Measurements from ENCODE around the gene ELP4.
"Not testable (repeated sequence)": the region's sequence is repeated elsewhere in the genome, so short reads cannot be mapped to it uniquely, and the experiment has no call there.

ELP4 gene

GRCh38 chr11:31699066-31699465 lies 189.5 kb downstream of the ELP4 start:
- DNase-seq (ENCODE audit: low read depth in 2 of 2) = no peak

- DNase-seq (ENCODE audit: low read depth in 2 of 2) = no peak
These were observed 193.4 kb downstream of the ELP4 start for GRCh38 chr11:31702966-31703365.

- no peak for DNase-seq (ENCODE audit: low read depth in 2 of 2)
These were observed 196.8 kb downstream of the ELP4 start for GRCh38 chr11:31706357-31706756.

DNA sequence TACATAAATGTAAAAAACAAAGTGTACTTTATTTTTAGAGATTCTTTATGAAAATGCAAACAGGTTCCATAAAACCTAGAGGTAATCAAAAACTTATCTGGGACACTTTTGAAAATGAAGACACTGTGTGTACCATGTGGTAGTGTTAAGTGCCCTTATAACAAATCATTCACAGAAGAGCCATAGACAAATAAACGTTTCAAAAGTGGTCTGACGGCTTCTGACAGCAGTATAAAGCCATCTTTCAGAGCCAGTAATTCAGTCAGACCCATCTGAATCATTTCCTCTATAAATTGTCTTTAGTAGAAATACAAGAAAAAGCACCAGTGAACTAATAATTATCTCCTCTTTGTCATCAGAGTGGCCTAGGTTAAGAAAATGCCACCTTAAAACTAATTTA lies 201.6 kb downstream of the ELP4 start:
- DNase-seq (ENCODE audit: low read depth in 2 of 2) = no peak

- DNase-seq (ENCODE audit: low read depth in 2 of 2) = no peak
These were observed 203.3 kb downstream of the ELP4 start for GRCh38 chr11:31712851-31713250.

DNA sequence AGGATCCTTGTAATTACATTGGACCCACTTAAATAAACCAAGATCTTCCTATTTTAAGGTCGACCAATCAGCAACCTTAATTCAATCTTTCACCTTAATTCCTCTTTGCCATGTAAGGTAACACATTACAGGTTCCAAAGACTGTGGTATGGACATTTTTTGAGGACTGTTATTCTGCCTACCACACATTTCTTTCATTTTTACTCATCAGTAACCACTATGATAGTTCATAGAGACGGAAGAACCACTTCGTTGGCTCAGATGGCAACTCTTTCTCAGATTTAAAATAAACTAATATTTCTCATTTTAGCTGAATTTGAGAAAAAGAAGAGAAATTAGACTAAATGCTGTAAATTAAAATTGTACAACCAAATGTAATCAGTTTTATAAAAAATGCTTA lies 205.3 kb downstream of the ELP4 start:
- no peak for DNase-seq (ENCODE audit: low read depth in 2 of 2)

GRCh38 chr11:31720225-31720624 lies 210.7 kb downstream of the ELP4 start:
- DNase-seq (ENCODE audit: low read depth in 2 of 2) = no peak

DNA sequence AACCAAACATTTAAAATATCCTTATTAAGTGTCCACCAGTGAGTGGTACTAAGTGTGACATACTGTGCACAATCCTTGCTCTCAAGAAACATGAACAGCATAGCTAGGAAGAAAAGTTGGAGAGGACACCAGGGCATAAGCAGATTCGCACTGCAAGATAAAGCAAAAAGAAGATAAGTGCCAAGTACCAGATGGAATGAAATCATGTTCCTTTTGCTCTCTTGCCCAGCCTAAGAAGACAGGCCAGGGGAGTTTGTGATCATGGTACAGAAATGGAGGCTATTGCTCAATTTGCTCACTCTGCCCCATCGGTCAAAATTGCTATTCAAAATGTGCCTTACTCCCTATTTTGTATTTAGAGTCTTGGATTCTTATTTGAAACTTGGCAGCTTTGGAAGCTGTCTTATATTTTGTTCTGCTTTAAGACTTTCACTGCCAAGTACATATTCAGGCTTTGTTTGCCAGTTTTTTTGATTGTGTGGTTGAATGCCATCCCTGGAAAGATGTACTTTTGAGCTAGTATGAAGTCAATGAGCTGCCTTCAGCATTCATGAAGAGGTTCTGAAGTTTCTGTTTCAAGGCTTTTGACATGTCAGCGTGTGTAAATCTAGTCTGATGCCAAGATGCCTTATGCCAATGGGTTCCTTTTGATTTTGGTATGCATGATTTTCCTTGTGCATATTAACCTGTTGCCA lies 211.3 kb downstream of the ELP4 start:
- DNase-seq (ENCODE audit: low read depth in 2 of 2) = no peak

DNA sequence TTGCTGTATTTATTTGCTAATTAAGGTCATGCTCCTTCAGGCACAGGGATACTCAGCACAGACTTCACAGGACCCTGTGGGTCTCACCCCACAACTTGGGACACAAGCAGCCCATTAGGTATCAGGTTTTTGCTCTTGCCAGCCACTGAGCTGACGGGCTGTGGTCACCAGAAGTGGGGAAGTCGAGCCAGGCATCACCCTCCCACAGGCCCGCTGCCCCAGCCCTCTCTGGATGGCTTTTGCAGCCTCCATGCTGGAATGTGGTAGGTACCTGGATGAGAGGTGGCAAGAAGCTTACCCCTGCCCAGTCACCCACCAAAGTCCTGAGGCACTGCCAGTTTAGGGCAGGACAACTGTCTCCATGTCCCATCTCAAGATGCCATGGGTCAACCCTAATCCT lies 213.2 kb downstream of the ELP4 start:
- no peak for DNase-seq (ENCODE audit: low read depth in 2 of 2)

GRCh38 chr11:31725176-31725575 lies 215.6 kb downstream of the ELP4 start:
- no peak for DNase-seq (ENCODE audit: low read depth in 2 of 2)

- DNase-seq (ENCODE audit: low read depth in 2 of 2) = no peak
These were observed 218.9 kb downstream of the ELP4 start for GRCh38 chr11:31728432-31728831.

- DNase-seq (ENCODE audit: low read depth in 2 of 2) = no peak
These were observed 230.6 kb downstream of the ELP4 start for GRCh38 chr11:31740131-31740530.

GRCh38 chr11:31740731-31741368 lies 231.3 kb downstream of the ELP4 start:
- DNase-seq (ENCODE audit: low read depth in 2 of 2) = not testable (repeated sequence)

DNA sequence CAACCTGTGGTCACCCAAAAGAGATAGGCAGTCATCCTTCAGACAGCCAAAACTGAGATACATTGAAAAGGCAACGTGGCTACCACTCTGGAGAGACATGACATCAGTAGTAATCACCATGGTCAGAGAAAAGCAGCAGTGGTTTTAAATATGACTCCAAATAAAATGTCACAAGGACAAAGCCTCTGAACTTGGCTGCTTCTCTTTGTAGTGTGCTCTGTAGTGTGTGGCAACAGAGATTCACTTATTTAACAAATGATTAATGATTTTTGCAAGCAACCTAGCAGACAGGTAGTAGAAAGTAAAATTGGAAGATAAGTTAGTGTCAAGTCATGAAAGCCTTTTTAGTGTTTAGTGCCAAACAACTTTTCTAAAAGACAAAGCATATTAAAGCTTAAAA lies 238.0 kb downstream of the ELP4 start:
- DNase-seq (ENCODE audit: low read depth in 2 of 2) = no peak

DNA sequence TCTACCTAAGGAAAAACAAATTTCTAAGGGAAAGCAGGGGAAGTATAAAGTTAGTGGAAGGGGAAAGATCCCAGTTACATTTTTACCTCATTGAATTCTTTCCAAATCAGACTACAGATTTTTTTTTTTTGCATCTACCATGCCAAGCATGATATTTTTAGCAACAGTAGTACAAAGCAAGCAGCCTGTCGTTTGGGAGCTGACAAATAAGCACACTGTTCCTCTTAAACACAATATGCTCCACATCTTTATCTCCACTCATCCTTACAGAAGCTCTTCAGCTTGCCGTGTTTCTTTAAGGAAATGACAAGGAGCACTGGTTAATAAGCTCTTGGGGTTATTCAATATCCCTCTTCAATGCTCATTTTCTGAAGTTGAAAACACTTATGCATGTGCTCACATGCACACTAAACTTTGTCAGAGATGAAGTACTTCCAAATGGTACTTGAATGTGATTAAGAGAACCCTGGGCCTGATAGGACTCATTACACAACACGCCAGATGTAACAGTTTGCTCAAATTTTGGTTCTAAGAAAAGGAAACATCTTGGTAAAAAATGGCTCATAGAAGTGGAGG lies 247.8 kb downstream of the ELP4 start:
- DNase-seq (ENCODE audit: low read depth in 2 of 2) = no peak

- no peak for DNase-seq (ENCODE audit: low read depth in 2 of 2)
These were observed 252.1 kb downstream of the ELP4 start for GRCh38 chr11:31761636-31762035.

GRCh38 chr11:31763296-31763695 lies 253.7 kb downstream of the ELP4 start:
- no peak for DNase-seq (ENCODE audit: low read depth in 2 of 2)

DNA sequence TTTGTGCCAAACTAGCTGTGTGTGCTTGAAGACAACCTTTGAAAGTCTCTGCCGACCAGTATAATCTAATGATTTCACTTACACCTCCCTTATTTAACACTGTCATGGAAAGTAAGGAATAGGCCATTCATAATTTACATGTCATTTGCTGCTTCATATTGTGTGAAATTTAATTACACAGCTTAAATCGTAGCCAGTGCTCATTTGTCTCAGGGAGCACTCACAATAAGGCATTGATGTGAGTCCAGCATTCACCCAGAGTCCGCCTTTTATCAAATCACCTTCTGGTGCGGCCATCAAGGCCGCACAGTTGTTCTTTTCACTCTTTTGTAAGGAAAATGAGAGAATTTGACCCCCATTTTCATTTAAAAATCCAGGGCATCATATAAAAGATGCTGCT lies 254.7 kb downstream of the ELP4 start:
- no peak for DNase-seq (ENCODE audit: low read depth in 2 of 2)

- DNase-seq (ENCODE audit: low read depth in 2 of 2) = no peak
These were observed 255.2 kb downstream of the ELP4 start for GRCh38 chr11:31764766-31765165.

- no peak for DNase-seq (ENCODE audit: low read depth in 2 of 2)
These were observed 257.5 kb downstream of the ELP4 start for GRCh38 chr11:31767066-31767465.

DNA sequence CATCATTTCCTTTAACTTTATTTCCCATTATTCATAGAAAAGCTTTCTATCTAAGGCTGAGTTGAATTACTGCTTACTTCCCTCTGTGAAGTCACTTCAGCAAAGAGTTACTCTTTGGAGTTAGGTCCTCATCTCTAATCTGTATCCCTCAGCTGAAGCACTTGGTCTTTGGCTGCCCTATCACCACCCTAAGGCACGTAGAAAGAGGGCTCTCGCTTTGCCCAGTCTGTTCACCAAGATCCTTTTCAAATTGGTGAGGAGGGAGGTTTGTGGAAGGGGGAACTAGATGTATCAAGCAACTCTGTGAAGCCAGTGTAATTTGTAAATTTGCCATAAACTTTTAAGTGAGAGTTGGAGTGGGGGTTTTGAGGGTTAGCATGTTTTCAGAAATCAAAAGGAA lies 258.1 kb downstream of the ELP4 start:
- DNase-seq (ENCODE audit: low read depth in 2 of 2) = no peak

DNA sequence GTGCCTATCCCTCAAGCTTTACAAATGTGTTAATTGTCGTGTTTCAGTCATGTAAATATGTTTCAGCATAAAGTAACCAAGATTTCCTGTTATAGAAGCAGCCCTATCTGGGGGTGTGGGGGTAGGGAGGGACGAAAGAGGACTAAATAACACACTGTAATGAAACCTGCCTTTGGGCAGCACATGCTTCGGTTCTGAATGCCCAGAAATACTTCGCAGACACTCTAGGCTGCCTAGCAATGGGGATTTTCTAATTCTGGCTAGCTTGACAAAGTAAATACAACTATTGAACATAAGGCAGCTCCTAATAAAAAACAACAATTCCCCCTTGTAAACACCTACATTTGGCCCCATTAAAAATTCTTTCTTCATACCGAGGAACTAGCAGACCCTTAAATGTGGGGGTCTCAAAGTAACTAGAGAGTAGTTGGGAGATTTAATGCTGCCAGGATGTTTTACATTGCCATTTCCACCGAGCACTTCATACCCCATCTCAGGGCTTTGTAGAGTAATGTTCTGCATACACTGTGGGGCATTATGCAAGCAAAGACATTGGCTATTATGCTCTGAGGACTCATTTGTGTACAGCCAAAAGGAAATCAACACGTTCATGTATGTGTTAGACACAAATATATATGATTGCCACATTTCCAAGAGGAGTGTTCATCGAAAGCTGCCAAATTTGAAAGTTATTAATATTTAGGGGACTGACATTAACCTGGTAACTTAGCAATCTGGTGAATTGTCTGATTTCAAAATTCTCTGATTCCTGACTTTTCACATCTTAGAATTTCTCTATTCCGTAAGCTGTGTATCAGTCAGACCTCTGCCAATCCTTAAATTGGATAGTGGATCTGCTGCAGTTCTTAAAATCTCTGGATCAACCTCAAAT lies 259.4 kb downstream of the ELP4 start:
- DNase-seq (ENCODE audit: low read depth in 2 of 2) = no peak
